H1 (cell line): ENCODE data around the gene TLR2. TPM values are rescaled to one million over a fixed set of nuclear protein-coding genes. Genes with fewer than 3 reads are reported as not detected.

ENCODE experiments used
- EZH2 ChIP-seq: fragments of 200-600 bp; sonication (generic); IDR thresholded peaks from 2 replicates; pipeline ENCODE4 v1.7.1; 2012; ENCODE audit warnings: low read depth, mild to moderate bottlenecking, moderate library complexity, low read length, inconsistent platforms; ENCODE audit not compliant: severe bottlenecking
- RBBP5 ChIP-seq: IDR thresholded peaks from 2 replicates; pipeline ENCODE4 v1.7.1; 2012; ENCODE audit warnings: low read depth, mild to moderate bottlenecking, inconsistent platforms, low read length, moderate library complexity, borderline replicate concordance
- RFX5 ChIP-seq: IDR thresholded peaks from 2 replicates; pipeline ENCODE4 v1.6.1; 2011; ENCODE audit warnings: low read depth, low read length, improper control_type of control experiment, borderline replicate concordance
- RNF2 ChIP-seq: fragments of 200-900, 300-1000 bp; sonication (generic); IDR thresholded peaks from 2 replicates; pipeline ENCODE4 v1.7.1; 2016; ENCODE audit warnings: borderline replicate concordance, low read depth, mild to moderate bottlenecking, antibody characterized with exemption, low read length; ENCODE audit not compliant: poor library complexity, severe bottlenecking; ENCODE audit errors: missing control alignments
- RXRA ChIP-seq: IDR thresholded peaks from 2 replicates; pipeline ENCODE4 v1.6.1; 2011; ENCODE audit warnings: low read depth, mild to moderate bottlenecking, low read length, moderate library complexity; ENCODE audit not compliant: insufficient read depth
- SUZ12 ChIP-seq: fragments of 200-600 bp; sonication (generic); IDR thresholded peaks from 2 replicates; pipeline ENCODE4 v1.6.1; 2012; ENCODE audit warnings: mild to moderate bottlenecking, inconsistent platforms, low read length, moderate library complexity, mixed read lengths
- polyA plus RNA-seq, 7 experiments: library from polyadenylated mRNA; depleted of rRNA in 3 of 7; stranded (reverse) in 5 of 7; unstranded in 2 of 7; fragments of >200 nt in 5 of 7; fragments of 200-250 nt in 2 of 7; gene quantifications; 1 replicate in 5 of 7; 2 replicates in 1 of 7; 4 replicates in 1 of 7; pipeline versions ENCODE4 v1.2.1 to v1.2.3, GENCODE V29; 2011 to 2013; ENCODE audit warnings: missing spikeins in 2 of 7, mixed read lengths in 2 of 7
- total RNA-seq: library from RNA; stranded (reverse); fragmentation: NEBNext Ultra II Directional; extraction: Animal tissue kit (Norgen Biotek cat#: 25700); gene quantifications from 2 replicates; pipeline ENCODE4 v1.2.1, GENCODE V29; 2021
- TF ChIP-seq, protein P1 (sequence below): IDR thresholded peaks from 2 replicates; pipeline ENCODE4 v1.6.1; 2012; ENCODE audit warnings: low read length, inconsistent platforms
- TF ChIP-seq, protein P2 (sequence below): fragments of 300-600 bp; sonication (generic); IDR thresholded peaks from 2 replicates; pipeline ENCODE4 v1.7.1; 2012; ENCODE audit warnings: low read length, moderate library complexity, mild to moderate bottlenecking, inconsistent platforms; ENCODE audit not compliant: insufficient replicate concordance

The TLR2 gene
- total and polyA plus RNA-seq, 2 of the 8 experiments (the other 6 are each of a cell fraction or from before 2014, with no cell fraction given) = 1.3 TPM

DNA sequence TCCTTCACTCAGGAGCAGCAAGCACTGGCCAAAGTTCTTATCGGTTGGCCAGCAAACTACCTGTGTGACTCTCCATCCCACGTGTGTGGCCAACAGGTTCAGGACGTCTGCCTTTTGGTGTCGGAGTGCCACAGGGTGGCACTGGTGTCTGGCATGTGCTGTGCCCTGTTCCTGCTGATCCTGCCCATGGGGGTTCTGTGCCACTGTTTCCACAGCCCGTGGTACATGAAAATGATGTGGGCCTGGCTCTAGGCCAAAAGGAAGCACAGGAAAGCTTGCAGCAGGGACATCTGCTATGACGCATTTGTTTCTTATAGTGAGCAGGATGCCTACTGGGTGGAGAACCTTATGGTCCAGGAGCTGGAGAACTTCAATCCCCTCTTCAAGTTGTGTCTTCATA is 4.6 kb upstream of the TLR2 start (continued):
- TF ChIP-seq EZH2 (no peak), RNF2 (no peak), RXRA (no peak), SUZ12 (no peak), RBBP5 (no peak), RFX5 (no peak)
- TF ChIP-seq, protein P1, sequence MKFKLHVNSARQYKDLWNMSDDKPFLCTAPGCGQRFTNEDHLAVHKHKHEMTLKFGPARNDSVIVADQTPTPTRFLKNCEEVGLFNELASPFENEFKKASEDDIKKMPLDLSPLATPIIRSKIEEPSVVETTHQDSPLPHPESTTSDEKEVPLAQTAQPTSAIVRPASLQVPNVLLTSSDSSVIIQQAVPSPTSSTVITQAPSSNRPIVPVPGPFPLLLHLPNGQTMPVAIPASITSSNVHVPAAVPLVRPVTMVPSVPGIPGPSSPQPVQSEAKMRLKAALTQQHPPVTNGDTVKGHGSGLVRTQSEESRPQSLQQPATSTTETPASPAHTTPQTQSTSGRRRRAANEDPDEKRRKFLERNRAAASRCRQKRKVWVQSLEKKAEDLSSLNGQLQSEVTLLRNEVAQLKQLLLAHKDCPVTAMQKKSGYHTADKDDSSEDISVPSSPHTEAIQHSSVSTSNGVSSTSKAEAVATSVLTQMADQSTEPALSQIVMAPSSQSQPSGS = no peak
- TF ChIP-seq, protein P2, sequence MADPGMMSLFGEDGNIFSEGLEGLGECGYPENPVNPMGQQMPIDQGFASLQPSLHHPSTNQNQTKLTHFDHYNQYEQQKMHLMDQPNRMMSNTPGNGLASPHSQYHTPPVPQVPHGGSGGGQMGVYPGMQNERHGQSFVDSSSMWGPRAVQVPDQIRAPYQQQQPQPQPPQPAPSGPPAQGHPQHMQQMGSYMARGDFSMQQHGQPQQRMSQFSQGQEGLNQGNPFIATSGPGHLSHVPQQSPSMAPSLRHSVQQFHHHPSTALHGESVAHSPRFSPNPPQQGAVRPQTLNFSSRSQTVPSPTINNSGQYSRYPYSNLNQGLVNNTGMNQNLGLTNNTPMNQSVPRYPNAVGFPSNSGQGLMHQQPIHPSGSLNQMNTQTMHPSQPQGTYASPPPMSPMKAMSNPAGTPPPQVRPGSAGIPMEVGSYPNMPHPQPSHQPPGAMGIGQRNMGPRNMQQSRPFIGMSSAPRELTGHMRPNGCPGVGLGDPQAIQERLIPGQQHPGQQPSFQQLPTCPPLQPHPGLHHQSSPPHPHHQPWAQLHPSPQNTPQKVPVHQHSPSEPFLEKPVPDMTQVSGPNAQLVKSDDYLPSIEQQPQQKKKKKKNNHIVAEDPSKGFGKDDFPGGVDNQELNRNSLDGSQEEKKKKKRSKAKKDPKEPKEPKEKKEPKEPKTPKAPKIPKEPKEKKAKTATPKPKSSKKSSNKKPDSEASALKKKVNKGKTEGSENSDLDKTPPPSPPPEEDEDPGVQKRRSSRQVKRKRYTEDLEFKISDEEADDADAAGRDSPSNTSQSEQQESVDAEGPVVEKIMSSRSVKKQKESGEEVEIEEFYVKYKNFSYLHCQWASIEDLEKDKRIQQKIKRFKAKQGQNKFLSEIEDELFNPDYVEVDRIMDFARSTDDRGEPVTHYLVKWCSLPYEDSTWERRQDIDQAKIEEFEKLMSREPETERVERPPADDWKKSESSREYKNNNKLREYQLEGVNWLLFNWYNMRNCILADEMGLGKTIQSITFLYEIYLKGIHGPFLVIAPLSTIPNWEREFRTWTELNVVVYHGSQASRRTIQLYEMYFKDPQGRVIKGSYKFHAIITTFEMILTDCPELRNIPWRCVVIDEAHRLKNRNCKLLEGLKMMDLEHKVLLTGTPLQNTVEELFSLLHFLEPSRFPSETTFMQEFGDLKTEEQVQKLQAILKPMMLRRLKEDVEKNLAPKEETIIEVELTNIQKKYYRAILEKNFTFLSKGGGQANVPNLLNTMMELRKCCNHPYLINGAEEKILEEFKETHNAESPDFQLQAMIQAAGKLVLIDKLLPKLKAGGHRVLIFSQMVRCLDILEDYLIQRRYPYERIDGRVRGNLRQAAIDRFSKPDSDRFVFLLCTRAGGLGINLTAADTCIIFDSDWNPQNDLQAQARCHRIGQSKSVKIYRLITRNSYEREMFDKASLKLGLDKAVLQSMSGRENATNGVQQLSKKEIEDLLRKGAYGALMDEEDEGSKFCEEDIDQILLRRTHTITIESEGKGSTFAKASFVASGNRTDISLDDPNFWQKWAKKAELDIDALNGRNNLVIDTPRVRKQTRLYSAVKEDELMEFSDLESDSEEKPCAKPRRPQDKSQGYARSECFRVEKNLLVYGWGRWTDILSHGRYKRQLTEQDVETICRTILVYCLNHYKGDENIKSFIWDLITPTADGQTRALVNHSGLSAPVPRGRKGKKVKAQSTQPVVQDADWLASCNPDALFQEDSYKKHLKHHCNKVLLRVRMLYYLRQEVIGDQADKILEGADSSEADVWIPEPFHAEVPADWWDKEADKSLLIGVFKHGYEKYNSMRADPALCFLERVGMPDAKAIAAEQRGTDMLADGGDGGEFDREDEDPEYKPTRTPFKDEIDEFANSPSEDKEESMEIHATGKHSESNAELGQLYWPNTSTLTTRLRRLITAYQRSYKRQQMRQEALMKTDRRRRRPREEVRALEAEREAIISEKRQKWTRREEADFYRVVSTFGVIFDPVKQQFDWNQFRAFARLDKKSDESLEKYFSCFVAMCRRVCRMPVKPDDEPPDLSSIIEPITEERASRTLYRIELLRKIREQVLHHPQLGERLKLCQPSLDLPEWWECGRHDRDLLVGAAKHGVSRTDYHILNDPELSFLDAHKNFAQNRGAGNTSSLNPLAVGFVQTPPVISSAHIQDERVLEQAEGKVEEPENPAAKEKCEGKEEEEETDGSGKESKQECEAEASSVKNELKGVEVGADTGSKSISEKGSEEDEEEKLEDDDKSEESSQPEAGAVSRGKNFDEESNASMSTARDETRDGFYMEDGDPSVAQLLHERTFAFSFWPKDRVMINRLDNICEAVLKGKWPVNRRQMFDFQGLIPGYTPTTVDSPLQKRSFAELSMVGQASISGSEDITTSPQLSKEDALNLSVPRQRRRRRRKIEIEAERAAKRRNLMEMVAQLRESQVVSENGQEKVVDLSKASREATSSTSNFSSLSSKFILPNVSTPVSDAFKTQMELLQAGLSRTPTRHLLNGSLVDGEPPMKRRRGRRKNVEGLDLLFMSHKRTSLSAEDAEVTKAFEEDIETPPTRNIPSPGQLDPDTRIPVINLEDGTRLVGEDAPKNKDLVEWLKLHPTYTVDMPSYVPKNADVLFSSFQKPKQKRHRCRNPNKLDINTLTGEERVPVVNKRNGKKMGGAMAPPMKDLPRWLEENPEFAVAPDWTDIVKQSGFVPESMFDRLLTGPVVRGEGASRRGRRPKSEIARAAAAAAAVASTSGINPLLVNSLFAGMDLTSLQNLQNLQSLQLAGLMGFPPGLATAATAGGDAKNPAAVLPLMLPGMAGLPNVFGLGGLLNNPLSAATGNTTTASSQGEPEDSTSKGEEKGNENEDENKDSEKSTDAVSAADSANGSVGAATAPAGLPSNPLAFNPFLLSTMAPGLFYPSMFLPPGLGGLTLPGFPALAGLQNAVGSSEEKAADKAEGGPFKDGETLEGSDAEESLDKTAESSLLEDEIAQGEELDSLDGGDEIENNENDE = no peak
